Mesendoderm (in vitro differentiated cells): ENCODE measurements around the gene UTP14C.

ENCODE experiments used
- DNase-seq: peaks from one replicate; pipeline ENCODE4 v3.0.0; 2013
- H2AK5ac ChIP-seq: 2 replicates; pipeline ENCODE4 v1.6.1; 2013; ENCODE audit warnings: low read length, inconsistent platforms
- H2BK120ac ChIP-seq: 2 replicates; pipeline ENCODE4 v1.6.1; 2013; ENCODE audit warnings: low read depth, mild to moderate bottlenecking, low read length, moderate library complexity, mixed read lengths
- H2BK15ac ChIP-seq: replicated peaks from 2 replicates; pipeline ENCODE4 v1.6.1; 2013; ENCODE audit warnings: low read depth, mild to moderate bottlenecking, moderate library complexity
- H2BK5ac ChIP-seq: 2 replicates; pipeline ENCODE4 v1.6.1; 2013; ENCODE audit warnings: low read length, inconsistent platforms
- H3K18ac ChIP-seq: 2 replicates; pipeline ENCODE4 v1.6.1; 2013; ENCODE audit warnings: mild to moderate bottlenecking, low read length, mixed read lengths
- H3K23ac ChIP-seq: one replicate; pipeline ENCODE4 v1.6.1; 2013; ENCODE audit warnings: low read length
- H3K27ac ChIP-seq: 2 replicates; pipeline ENCODE4 v1.5.1; 2013; ENCODE audit warnings: low read depth, mild to moderate bottlenecking, inconsistent platforms, low read length, moderate library complexity
- H3K27me3 ChIP-seq: 2 replicates; pipeline ENCODE4 v1.6.1; 2013; ENCODE audit warnings: low read length, control low read depth, mild to moderate bottlenecking, inconsistent platforms; ENCODE audit not compliant: insufficient read depth, poor library complexity
- H3K36me3 ChIP-seq: 2 replicates; pipeline ENCODE4 v1.6.1; 2013; ENCODE audit warnings: low read length, inconsistent platforms; ENCODE audit not compliant: control insufficient read depth, insufficient read depth
- H3K4ac ChIP-seq: one replicate; pipeline ENCODE4 v1.6.1; 2013; ENCODE audit warnings: low read depth, mild to moderate bottlenecking, low read length, moderate library complexity
- H3K4me1 ChIP-seq: 2 replicates; pipeline ENCODE4 v1.6.1; 2013; ENCODE audit warnings: low read depth, low read length, inconsistent platforms; ENCODE audit not compliant: control insufficient read depth
- H3K4me2 ChIP-seq: 2 replicates; pipeline ENCODE4 v1.6.1; 2013; ENCODE audit warnings: low read length
- H3K4me3 ChIP-seq: 2 replicates; pipeline ENCODE4 v1.5.1; 2013; ENCODE audit warnings: mild to moderate bottlenecking, low read length
- H3K56ac ChIP-seq: one replicate; pipeline ENCODE4 v1.6.1; 2013; ENCODE audit warnings: low read length
- H3K79me1 ChIP-seq: 2 replicates; pipeline ENCODE4 v1.6.1; 2013; ENCODE audit warnings: low read length, inconsistent platforms
- H3K79me2 ChIP-seq: 2 replicates; pipeline ENCODE4 v1.6.1; 2013; ENCODE audit warnings: mild to moderate bottlenecking, low read length; ENCODE audit not compliant: control insufficient read depth, insufficient read depth
- H3K9ac ChIP-seq: 2 replicates; pipeline ENCODE4 v1.6.1; 2013; ENCODE audit warnings: low read length, inconsistent platforms
- H4K5ac ChIP-seq: one replicate; pipeline ENCODE4 v1.6.1; 2013; ENCODE audit warnings: low read length
- H4K8ac ChIP-seq: one replicate; pipeline ENCODE4 v1.6.1; 2013; ENCODE audit warnings: low read depth, mild to moderate bottlenecking, control low read depth, low read length, moderate library complexity
- WGBS: extraction: QIAGEN DNeasy Blood & Tissue Kit; methylation state at CpG from one replicate; pipeline ENCODE4 v1.1.7; 2013; ENCODE audit warnings: low lambda C conversion rate, missing lambda C conversion rate; ENCODE audit not compliant: insufficient coverage; ENCODE audit errors: extremely low coverage; 5-methylcytosine and 5-hydroxymethylcytosine counted together

The UTP14C gene

GRCh38 chr13:51995677-51996551 is 28.6 kb upstream of the UTP14C start:
- Histone ChIP-seq H3K27ac (no peak overlapping the region), H4K5ac (no peak overlapping the region), H2BK15ac (no peak overlapping the region), H3K79me2 (no peaks in the 10 kb centered on the region), H3K27me3 (no peaks in the 10 kb centered on the region), H3K4me2 (no peak overlapping the region), H3K9ac (no peak overlapping the region), H4K8ac (no peak overlapping the region), H3K79me1 (no peaks in the 10 kb centered on the region), H3K4me1 (peaks cover 18% of the 10 kb centered on the region), H2BK5ac (no peak overlapping the region), H3K56ac (no peak overlapping the region), H3K18ac (no peak overlapping the region), H2BK120ac (no peak overlapping the region), H3K23ac (no peak overlapping the region), H3K36me3 (no peaks in the 10 kb centered on the region), H3K4ac (no peak overlapping the region), H3K4me3 (no peak overlapping the region), H2AK5ac (no peak overlapping the region)
- WGBS: no CpG with 5 or more reads among the region's 9 CpGs
- peak; percentile 44 for DNase-seq

- no peak for DNase-seq
- H3K27me3 ChIP-seq: no peaks in the 10 kb centered on the region
- H3K9ac ChIP-seq: no peak overlapping the region
- no peak overlapping the region for H3K23ac ChIP-seq
- no peak overlapping the region for H3K4me2 ChIP-seq
- no peak overlapping the region for H4K5ac ChIP-seq
- no peak overlapping the region for H2BK120ac ChIP-seq
- no peak overlapping the region for H3K56ac ChIP-seq
- H3K4me1 ChIP-seq: peaks cover 18% of the 10 kb centered on the region
- H4K8ac ChIP-seq: no peak overlapping the region
- no peak overlapping the region for H3K4me3 ChIP-seq
- no peaks in the 10 kb centered on the region for H3K79me2 ChIP-seq
- H2AK5ac ChIP-seq: no peak overlapping the region
- no peak overlapping the region for H3K27ac ChIP-seq
- H3K36me3 ChIP-seq: no peaks in the 10 kb centered on the region
- H2BK15ac ChIP-seq: no peak overlapping the region
- H3K18ac ChIP-seq: no peak overlapping the region
- H3K79me1 ChIP-seq: no peaks in the 10 kb centered on the region
- H3K4ac ChIP-seq: no peak overlapping the region
- no peak overlapping the region for H2BK5ac ChIP-seq
- no CpG with 5 or more reads among the region's 4 CpGs for WGBS
Measured at GRCh38 chr13:51996641-51997040, 27.9 kb upstream of the UTP14C start.

GRCh38 chr13:51997186-51997585 is 27.3 kb upstream of the UTP14C start:
- Histone ChIP-seq H3K36me3 (no peaks in the 10 kb centered on the region), H4K5ac (no peak overlapping the region), H3K4ac (no peak overlapping the region), H2AK5ac (no peak overlapping the region), H3K79me2 (no peaks in the 10 kb centered on the region), H2BK15ac (no peak overlapping the region), H3K23ac (no peak overlapping the region), H3K4me1 (peaks cover 18% of the 10 kb centered on the region), H3K79me1 (no peaks in the 10 kb centered on the region), H2BK5ac (no peak overlapping the region), H3K18ac (no peak overlapping the region), H3K27me3 (no peaks in the 10 kb centered on the region), H3K56ac (no peak overlapping the region), H3K27ac (no peak overlapping the region), H2BK120ac (peak overlapping the region; percentile 31), H3K4me3 (no peak overlapping the region), H3K9ac (no peak overlapping the region), H3K4me2 (no peak overlapping the region), H4K8ac (no peak overlapping the region)
- DNase-seq: no peak
- no CpG with 5 or more reads among the region's 2 CpGs for WGBS

GRCh38 chr13:51997641-51998330 is 26.7 kb upstream of the UTP14C start:
- DNase-seq: peak; percentile 99
- no peak overlapping the region for H3K4me2 ChIP-seq
- no peak overlapping the region for H3K4me3 ChIP-seq

GRCh38 chr13:51998723-51999509 is 25.6 kb upstream of the UTP14C start:
- H2AK5ac ChIP-seq: no peak overlapping the region
- H3K23ac ChIP-seq: no peak overlapping the region
- no peak overlapping the region for H3K27ac ChIP-seq
- H2BK120ac ChIP-seq: no peak overlapping the region
- H2BK5ac ChIP-seq: no peak overlapping the region
- H3K4me2 ChIP-seq: no peak overlapping the region
- H3K27me3 ChIP-seq: no peaks in the 10 kb centered on the region
- H3K18ac ChIP-seq: no peak overlapping the region
- no peaks in the 10 kb centered on the region for H3K36me3 ChIP-seq
- peak overlapping the region; percentile 29 for H3K56ac ChIP-seq
- H3K79me2 ChIP-seq: no peaks in the 10 kb centered on the region
- no CpG with 5 or more reads among the region's 6 CpGs for WGBS
- no peak overlapping the region for H3K4me3 ChIP-seq
- no peak overlapping the region for H3K4ac ChIP-seq
- H3K9ac ChIP-seq: no peak overlapping the region
- peak; percentile 60 for DNase-seq
- peaks cover 18% of the 10 kb centered on the region for H3K4me1 ChIP-seq
- no peaks in the 10 kb centered on the region for H3K79me1 ChIP-seq
- no peak overlapping the region for H2BK15ac ChIP-seq
- no peak overlapping the region for H4K8ac ChIP-seq
- no peak overlapping the region for H4K5ac ChIP-seq

More at GRCh38 chr13:51997641-51998330, 26.7 kb upstream of the UTP14C start:
- H4K5ac ChIP-seq: no peak overlapping the region
- H3K4me1 ChIP-seq: peaks cover 18% of the 10 kb centered on the region
- H4K8ac ChIP-seq: no peak overlapping the region
- H3K36me3 ChIP-seq: no peaks in the 10 kb centered on the region
- H3K18ac ChIP-seq: no peak overlapping the region
- no peaks in the 10 kb centered on the region for H3K79me1 ChIP-seq
- H3K27ac ChIP-seq: no peak overlapping the region
- H3K27me3 ChIP-seq: no peaks in the 10 kb centered on the region
- H3K79me2 ChIP-seq: no peaks in the 10 kb centered on the region
- peak overlapping the region; percentile 31 for H2BK120ac ChIP-seq
- no peak overlapping the region for H3K9ac ChIP-seq
- H2BK15ac ChIP-seq: no peak overlapping the region
- no peak overlapping the region for H3K23ac ChIP-seq
- H3K4ac ChIP-seq: no peak overlapping the region
- no peak overlapping the region for H2AK5ac ChIP-seq
- no CpG with 5 or more reads among the region's 8 CpGs for WGBS
- no peak overlapping the region for H3K56ac ChIP-seq
- H2BK5ac ChIP-seq: no peak overlapping the region
